DOHH2 (cell line): ENCODE measurements around the gene AP5B1.

ENCODE experiments used
- H3F3A ChIP-seq: fragments of 200-600 bp; sonication (generic), shearing (Covaris generic); 2 replicates; pipeline ENCODE4 v1.6.0; 2016; ENCODE audit warnings: antibody characterized with exemption, mild to moderate bottlenecking; ENCODE audit not compliant: control insufficient read depth, insufficient read depth
- H3K27ac ChIP-seq: fragments of 200-600 bp; sonication (generic); 2 replicates; pipeline ENCODE4 v1.5.1; 2014; ENCODE audit warnings: low read depth, mild to moderate bottlenecking, low read length, moderate library complexity
- H3K27me3 ChIP-seq: fragments of 200-600 bp; sonication (generic); 2 replicates; pipeline ENCODE4 v1.6.1; 2014; ENCODE audit warnings: mild to moderate bottlenecking, low read length, mixed read lengths; ENCODE audit not compliant: control insufficient read depth
- H3K36me3 ChIP-seq: fragments of 200-600 bp; sonication (generic); 2 replicates; pipeline ENCODE4 v1.6.1; 2014; ENCODE audit warnings: mild to moderate bottlenecking, low read length, moderate library complexity, mixed read lengths; ENCODE audit not compliant: control insufficient read depth
- H3K4me1 ChIP-seq: fragments of 200-600 bp; sonication (generic); 2 replicates; pipeline ENCODE4 v1.6.1; 2014; ENCODE audit warnings: mild to moderate bottlenecking, low read length, mixed read lengths; ENCODE audit not compliant: control insufficient read depth
- H3K4me2 ChIP-seq: fragments of 200-600 bp; sonication (generic); 2 replicates; pipeline ENCODE4 v1.6.0; 2014; ENCODE audit warnings: mild to moderate bottlenecking, low read length, moderate library complexity
- H3K4me3 ChIP-seq: fragments of 200-600 bp; sonication (generic); 2 replicates; pipeline ENCODE4 v1.5.1; 2014; ENCODE audit warnings: mild to moderate bottlenecking, low read length, mixed read lengths
- H3K79me2 ChIP-seq: fragments of 200-600 bp; sonication (generic); 2 replicates; pipeline ENCODE4 v1.6.1; 2014; ENCODE audit warnings: mild to moderate bottlenecking, low read length, mixed read lengths; ENCODE audit not compliant: control insufficient read depth
- H3K9me2 ChIP-seq: fragments of 200-600 bp; sonication (generic); replicated peaks from 2 replicates; pipeline ENCODE4 v1.6.1; 2014; ENCODE audit warnings: mild to moderate bottlenecking, low read length, mixed read lengths; ENCODE audit not compliant: control insufficient read depth
- H3K9me3 ChIP-seq: fragments of 200-600 bp; sonication (generic); 2 replicates; pipeline ENCODE4 v1.6.1; 2014; ENCODE audit warnings: antibody characterized with exemption, low read length, mixed read lengths; ENCODE audit not compliant: control insufficient read depth, insufficient read depth
- H4K20me1 ChIP-seq: fragments of 200-600 bp; sonication (generic); 2 replicates; pipeline ENCODE4 v1.6.0; 2014; ENCODE audit warnings: low read depth, mild to moderate bottlenecking, antibody characterized with exemption, low read length, moderate library complexity; ENCODE audit not compliant: control insufficient read depth, insufficient read depth
- EZH2phosphoT487 ChIP-seq: fragments of 200-600 bp; sonication (generic); IDR thresholded peaks from 2 replicates; pipeline ENCODE4 v1.6.1; 2017; ENCODE audit warnings: borderline replicate concordance, mild to moderate bottlenecking, antibody characterized with exemption, low read length, moderate library complexity, mixed read lengths
- TF ChIP-seq, protein P1 (sequence below): fragments of 200-600 bp; sonication (generic); IDR thresholded peaks from one replicate; pipeline ENCODE4 v1.5.1; 2014; ENCODE audit warnings: antibody characterized with exemption, mild to moderate bottlenecking, low read depth, low read length; ENCODE audit not compliant: poor library complexity, severe bottlenecking

The AP5B1 gene

DNA sequence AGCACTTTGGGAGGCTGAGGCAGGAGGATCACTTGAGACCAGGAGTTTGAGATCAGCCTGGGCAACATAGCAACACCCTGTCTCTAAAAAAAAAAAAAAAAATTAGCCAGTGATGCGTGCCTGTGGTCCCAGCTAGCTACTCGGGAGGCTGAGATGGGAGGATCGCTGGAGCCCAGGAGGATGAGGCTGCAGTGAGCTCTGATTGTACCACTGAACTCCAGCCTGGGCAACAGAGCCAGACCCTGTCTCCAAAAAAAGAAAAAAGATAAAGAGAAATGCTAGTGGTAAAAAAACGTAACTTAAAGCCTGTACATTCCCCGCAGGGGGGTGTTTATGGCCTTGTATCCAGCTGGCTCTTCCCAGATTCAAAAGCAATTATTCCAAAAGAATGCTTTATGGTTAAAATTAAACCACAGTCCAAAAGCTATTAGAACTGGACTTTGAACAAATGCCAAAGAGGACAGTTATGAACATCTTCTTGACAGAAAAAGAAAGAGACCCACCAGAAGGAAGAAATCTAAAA lies 36.6 kb upstream of the AP5B1 start:
- Histone ChIP-seq H4K20me1 (no peaks in the 10 kb centered on the region), H3K4me2 (peak overlapping the region; percentile 70), H3K9me3 (no peaks in the 10 kb centered on the region), H3K4me1 (peaks cover 28% of the 10 kb centered on the region), H3K27me3 (peaks cover 6% of the 10 kb centered on the region), H3K9me2 (no peaks in the 10 kb centered on the region), H3K79me2 (no peaks in the 10 kb centered on the region), H3K4me3 (peak overlapping the region; percentile 84), H3F3A (no peaks in the 10 kb centered on the region), H3K36me3 (no peaks in the 10 kb centered on the region), H3K27ac (no peak overlapping the region)
- TF ChIP-seq EZH2phosphoT487: no peak
- TF ChIP-seq, protein P1, sequence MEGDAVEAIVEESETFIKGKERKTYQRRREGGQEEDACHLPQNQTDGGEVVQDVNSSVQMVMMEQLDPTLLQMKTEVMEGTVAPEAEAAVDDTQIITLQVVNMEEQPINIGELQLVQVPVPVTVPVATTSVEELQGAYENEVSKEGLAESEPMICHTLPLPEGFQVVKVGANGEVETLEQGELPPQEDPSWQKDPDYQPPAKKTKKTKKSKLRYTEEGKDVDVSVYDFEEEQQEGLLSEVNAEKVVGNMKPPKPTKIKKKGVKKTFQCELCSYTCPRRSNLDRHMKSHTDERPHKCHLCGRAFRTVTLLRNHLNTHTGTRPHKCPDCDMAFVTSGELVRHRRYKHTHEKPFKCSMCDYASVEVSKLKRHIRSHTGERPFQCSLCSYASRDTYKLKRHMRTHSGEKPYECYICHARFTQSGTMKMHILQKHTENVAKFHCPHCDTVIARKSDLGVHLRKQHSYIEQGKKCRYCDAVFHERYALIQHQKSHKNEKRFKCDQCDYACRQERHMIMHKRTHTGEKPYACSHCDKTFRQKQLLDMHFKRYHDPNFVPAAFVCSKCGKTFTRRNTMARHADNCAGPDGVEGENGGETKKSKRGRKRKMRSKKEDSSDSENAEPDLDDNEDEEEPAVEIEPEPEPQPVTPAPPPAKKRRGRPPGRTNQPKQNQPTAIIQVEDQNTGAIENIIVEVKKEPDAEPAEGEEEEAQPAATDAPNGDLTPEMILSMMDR: no peak

DNA sequence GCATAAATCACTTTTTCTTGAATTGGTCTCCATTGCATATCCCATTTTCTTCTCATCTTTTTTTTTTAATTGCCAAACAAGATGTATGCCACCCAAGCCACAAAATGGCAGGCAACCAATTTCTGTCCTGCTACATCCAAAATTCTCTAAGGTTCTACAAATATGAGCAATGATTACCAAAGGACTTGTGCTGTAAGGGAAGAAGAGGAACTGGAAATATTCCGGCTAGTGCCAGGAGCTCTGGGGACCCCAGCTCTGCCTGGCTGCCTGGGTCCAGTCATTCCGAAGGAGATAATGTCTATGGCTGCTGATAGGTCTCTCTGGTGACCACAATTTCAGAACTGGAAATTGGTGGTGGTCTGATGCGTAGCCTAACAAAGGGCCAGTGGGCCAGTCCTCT lies 35.9 kb upstream of the AP5B1 start:
- no peak for TF ChIP-seq EZH2phosphoT487
- TF ChIP-seq, protein P1: no peak
- H3K4me3 ChIP-seq: peak overlapping the region; percentile 84

DNA sequence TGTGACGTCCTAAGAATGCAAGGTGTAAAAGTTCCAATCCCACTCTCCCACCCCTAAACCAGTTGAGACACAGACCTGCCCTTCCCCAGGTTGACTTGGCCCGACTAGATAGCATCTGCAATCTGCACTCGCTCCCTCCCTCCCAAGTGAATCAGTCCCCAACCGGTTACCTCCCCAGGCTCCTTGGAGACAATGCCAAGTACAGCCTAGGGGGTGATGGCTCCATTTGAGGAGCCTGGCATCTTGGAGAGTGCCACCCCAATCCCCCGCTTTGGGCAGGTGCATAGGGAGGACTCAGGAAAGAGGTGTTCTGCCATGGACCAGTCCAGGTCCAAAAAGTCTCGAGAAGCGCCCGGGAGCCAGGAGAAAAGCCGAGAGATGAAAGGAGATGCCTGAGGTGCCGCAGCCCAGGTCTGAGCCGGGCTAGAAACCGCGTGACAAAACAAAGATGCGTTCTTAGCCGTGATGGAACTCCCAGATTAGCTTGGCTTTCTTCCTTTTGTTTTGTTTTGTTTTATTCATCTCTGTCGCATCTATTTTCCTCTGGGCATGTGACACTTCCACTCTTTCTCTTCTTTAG lies 34.3 kb upstream of the AP5B1 start:
- H3K27me3 ChIP-seq: peaks cover 23% of the 10 kb centered on the region
- no peaks in the 10 kb centered on the region for H3K79me2 ChIP-seq
- no peak overlapping the region for H3K4me3 ChIP-seq
- no peak overlapping the region for H3K4me2 ChIP-seq
- no peaks in the 10 kb centered on the region for H3K9me2 ChIP-seq
- H3K36me3 ChIP-seq: no peaks in the 10 kb centered on the region
- no peaks in the 10 kb centered on the region for H4K20me1 ChIP-seq
- no peaks in the 10 kb centered on the region for H3K9me3 ChIP-seq
- no peaks in the 10 kb centered on the region for H3F3A ChIP-seq
- H3K27ac ChIP-seq: no peak overlapping the region
- no peak for TF ChIP-seq EZH2phosphoT487
- TF ChIP-seq, protein P1: no peak
- peaks cover 15% of the 10 kb centered on the region for H3K4me1 ChIP-seq

More for the DNA sequence above, 35.9 kb upstream of the AP5B1 start:
- Histone ChIP-seq H3K27ac (no peak overlapping the region), H3K27me3 (peaks cover 13% of the 10 kb centered on the region), H3K9me2 (no peaks in the 10 kb centered on the region), H3K36me3 (no peaks in the 10 kb centered on the region), H3F3A (no peaks in the 10 kb centered on the region), H4K20me1 (no peaks in the 10 kb centered on the region), H3K9me3 (no peaks in the 10 kb centered on the region), H3K79me2 (no peaks in the 10 kb centered on the region), H3K4me2 (peak overlapping the region; percentile 70; the same call in 1 of the 2 replicates), H3K4me1 (peaks cover 28% of the 10 kb centered on the region)
